ENCODE measurements around the gene CCDC195. TPM values are rescaled to one million over a fixed set of nuclear protein-coding genes. Genes with fewer than 3 reads are reported as not detected.

The CCDC195 gene
- total and polyA plus RNA-seq, 3 donors from 2014 or later = not detected

GRCh38 chr2:224658780-224659405 lies 57.3 kb downstream of the CCDC195 start:
- TF ChIP-seq CTCF (IDR thresholded peaks at IDR 0.05) (no peak), POLR2A (IDR thresholded peaks at IDR 0.05) (no peak)
- Histone ChIP-seq H3K9me3 (no peaks in the 10 kb centered on the region), H3K4me1 (no peaks in the 10 kb centered on the region), H3K4me3 (no peak overlapping the region), H3K36me3 (ENCODE audit: low read depth, missing control alignments) (no peaks in the 10 kb centered on the region), H3K27ac (no peak overlapping the region), H3K27me3 (no peaks in the 10 kb centered on the region)
- intact Hi-C loops (cut with DNase I; ENCODE audit: low total_unique reads) = no loop called here
- DNase-seq = no peak

- intact Hi-C loops (cut with DNase I; ENCODE audit: low total_unique reads) = no loop called here
- no peaks in the 10 kb centered on the region for H3K4me1 ChIP-seq
- TF ChIP-seq CTCF (IDR thresholded peaks at IDR 0.05) (no peak), POLR2A (IDR thresholded peaks at IDR 0.05) (no peak)
- WGBS, 2 donors = 74 to 89% methylated on average over 4 to 5 of the region's 5 CpGs
- H3K27ac ChIP-seq = no peak overlapping the region
- H3K9me3 ChIP-seq = no peaks in the 10 kb centered on the region
- no peak overlapping the region for H3K4me3 ChIP-seq
- no peak for DNase-seq
- H3K27me3 ChIP-seq = no peaks in the 10 kb centered on the region
- no peaks in the 10 kb centered on the region for H3K36me3 ChIP-seq (ENCODE audit: low read depth, missing control alignments)
Observed at GRCh38 chr2:224657349-224657748, 58.8 kb downstream of the CCDC195 start.

GRCh38 chr2:224655006-224655537 lies 61.1 kb downstream of the CCDC195 start:
- Histone ChIP-seq H3K27me3 (no peaks in the 10 kb centered on the region), H3K27ac (no peak overlapping the region), H3K4me3 (peak overlapping the region in 1 of 2 donors; percentile 17), H3K4me1 (no peaks in the 10 kb centered on the region), H3K36me3 (ENCODE audit: low read depth, missing control alignments) (no peaks in the 10 kb centered on the region), H3K9me3 (no peaks in the 10 kb centered on the region)
- WGBS, 2 donors = 61 to 90% methylated on average over 12 to 25 of the region's 26 CpGs
- TF ChIP-seq CTCF (IDR thresholded peaks at IDR 0.05) = no peak
- TF ChIP-seq POLR2A (IDR thresholded peaks at IDR 0.05) = no peak
- no peak for DNase-seq
- intact Hi-C loops (cut with DNase I; ENCODE audit: low total_unique reads) = no loop called here

Other genes with a start within 250 kb of the CCDC195 start
- gene CUL3, start 131.0 kb downstream of the CCDC195 start, total RNA-seq = 100 to 1,000 TPM; 184 to 256 TPM
- 442 TPM for gene CUL3, start 131.0 kb downstream of the CCDC195 start, polyA plus RNA-seq (ENCODE audit: insufficient read depth, low read depth, low replicate concordance)

All from testis (tissue), 3 donors.